ENCODE results near the gene APAF1.
"Not testable (repeated sequence)": the region's sequence is repeated elsewhere in the genome, so short reads cannot be mapped to it uniquely, and the experiment has no call there.

APAF1 gene

DNA sequence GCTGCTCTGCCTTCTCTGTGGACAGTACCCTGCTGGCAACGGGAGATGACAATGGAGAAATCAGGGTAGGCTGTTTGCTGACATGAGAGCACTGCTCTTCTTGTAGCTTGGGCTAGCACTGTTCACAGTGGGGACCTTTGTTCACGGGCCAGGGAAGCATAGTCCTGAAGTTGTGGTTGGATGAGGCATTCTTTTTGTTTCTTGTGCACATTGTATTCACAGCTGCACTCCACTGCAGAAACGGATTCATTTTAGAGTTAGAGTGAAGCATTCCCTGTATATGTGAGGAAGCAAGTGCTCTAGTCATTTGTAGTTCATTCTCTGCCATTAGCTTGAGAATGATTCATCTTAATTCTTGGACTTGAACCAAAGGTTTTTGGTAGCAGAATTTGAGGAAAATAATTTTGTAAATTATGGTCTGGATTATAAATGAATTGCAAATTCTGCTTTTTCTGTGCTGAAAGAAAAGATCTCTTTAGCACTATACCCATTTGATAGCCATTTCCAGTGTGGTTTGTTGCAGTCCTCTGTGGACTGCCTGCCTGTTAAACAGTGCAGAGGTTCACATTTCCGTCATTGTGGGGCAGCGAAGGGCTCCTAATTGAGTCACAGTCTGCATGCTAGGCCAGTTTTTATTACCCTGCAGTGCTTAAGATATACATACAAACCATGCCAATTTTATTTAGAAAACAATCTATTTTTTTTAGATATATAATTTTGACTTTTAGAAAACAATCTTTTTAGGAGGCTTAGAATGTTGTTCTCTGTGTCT lies 80.6 kb downstream of the APAF1 start:
- no peak for DNase-seq (ENCODE audit: low read depth)

DNA sequence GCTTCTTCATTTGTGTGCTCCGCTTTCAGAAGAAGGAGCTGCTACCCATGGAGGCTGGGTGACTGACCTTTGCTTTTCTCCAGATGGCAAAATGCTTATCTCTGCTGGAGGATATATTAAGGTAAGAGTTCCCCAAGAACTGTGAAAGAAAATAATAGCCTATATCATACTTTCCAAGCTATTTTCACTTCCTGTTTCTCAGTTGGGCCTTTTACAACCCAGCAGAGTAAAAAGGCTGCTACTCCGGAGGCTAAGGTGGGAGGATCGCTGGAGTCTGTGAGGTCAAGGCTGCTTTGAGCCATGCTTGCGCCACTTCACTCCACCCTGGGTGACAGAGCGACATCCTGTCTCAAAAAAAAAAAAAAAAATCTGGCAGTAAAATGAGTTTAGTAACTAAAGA lies 82.1 kb downstream of the APAF1 start:
- DNase-seq (ENCODE audit: low read depth), result no peak

DNA sequence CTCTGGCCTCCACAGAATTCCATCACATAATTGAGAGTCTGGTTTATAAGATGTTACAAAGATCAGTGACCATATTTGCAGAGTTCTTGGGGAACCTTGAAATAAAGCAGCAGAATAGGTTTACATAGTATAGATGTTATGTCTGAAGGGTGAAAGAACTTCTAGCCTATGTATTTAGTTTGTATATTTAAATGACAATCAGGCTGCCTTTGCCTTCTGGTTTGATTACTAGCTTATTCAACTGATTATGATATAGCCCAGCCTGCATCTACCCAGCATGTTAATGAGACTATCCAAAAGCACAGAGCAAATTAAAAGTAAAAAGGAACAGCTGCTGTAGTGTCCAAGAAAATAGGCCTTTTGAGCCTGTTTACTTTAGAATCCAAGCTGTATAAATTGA lies 85.3 kb downstream of the APAF1 start:
- no peak for DNase-seq (ENCODE audit: low read depth)

DNA sequence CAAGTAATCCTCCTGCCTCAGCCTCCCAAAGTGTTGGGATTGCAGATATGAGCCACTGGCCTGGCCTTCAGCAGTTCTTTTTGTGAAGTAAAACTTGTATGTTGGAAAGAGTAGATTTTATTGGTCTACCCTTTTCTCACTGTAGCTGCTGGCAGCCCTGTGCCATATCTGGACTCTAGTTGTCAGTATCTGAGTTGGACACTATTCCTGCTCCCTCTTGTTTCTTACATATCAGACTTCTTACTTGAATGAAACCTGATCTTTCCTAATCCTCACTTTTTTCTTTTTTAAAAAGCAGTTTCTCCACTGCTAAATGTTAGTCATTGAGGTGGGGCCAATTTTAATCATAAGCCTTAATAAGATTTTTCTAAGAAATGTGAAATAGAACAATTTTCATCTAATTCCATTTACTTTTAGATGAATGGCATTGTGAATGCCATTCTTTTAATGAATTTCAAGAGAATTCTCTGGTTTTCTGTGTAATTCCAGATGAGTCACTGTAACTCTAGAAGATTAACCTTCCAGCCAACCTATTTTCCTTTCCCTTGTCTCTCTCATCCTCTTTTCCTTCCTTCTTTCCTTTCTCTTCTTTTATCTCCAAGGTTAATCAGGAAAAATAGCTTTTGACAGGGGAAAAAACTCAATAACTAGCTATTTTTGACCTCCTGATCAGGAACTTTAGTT lies 88.7 kb downstream of the APAF1 start:
- no peak for DNase-seq (ENCODE audit: low read depth)

DNA sequence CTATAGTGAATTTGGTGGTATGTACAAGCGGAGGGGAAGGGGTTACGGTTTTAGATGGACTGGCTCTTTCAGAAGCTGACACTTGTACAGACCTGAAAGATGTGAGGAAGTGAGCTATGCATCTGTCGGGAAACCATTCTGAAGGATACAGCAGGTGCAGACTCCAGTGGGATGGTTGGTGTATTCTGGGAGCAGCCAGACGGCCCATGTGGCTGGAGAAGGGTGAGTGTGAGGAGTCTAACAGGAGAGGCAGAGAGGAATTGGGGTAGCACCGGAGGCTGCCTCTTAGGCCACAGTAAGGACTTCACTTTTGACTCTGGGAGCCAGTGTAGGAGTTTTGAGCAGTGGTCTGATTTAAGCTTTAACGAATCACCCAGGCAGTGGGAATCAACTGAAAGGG lies 90.7 kb downstream of the APAF1 start:
- DNase-seq (ENCODE audit: low read depth), result no peak

DNA sequence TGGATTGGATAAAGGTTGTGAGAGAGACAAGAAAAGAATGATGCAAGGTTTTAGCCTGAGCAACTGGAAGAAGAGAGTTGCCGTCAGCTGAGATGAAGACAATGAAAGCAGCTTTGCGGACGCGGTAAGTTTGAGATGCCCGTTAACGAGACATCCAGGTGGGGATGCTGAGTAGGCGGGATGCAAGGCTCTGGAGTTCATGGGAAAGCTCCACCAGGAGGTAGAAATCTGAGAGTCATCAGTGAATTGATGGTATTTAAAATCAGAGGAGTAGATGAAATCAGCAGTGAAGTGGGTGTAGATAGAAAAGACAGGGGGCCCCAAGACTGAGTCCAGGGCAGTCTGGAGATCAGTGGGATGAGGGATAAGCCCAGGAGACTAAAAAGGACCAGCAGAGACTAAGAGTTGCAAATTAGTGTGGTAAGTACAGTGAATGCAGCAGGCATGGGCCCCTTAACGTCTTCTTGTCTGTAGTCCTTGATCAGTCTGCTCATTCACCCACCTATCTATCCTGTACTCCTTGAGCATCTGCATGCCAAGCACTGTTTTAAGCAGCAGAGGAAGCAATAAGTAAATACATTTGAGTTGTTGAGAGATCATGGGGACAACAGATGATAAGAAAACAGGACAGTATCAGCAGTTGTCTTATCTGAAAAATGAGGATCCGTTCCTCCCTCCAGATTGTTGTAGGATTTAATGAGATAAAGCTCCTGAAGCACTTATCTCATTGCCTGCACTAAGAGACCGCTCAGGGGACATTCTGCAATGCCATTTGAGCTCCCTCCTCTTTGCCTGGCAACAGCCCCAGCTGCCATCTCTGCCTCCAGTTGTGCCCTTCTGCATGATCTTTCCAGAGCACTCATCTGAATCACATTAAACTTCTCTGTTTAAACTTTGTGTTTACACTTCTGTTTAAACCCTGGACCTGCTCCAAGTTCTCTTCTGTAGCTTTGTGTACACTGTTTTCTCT lies 91.5 kb downstream of the APAF1 start:
- no peak for DNase-seq (ENCODE audit: low read depth)

DNA sequence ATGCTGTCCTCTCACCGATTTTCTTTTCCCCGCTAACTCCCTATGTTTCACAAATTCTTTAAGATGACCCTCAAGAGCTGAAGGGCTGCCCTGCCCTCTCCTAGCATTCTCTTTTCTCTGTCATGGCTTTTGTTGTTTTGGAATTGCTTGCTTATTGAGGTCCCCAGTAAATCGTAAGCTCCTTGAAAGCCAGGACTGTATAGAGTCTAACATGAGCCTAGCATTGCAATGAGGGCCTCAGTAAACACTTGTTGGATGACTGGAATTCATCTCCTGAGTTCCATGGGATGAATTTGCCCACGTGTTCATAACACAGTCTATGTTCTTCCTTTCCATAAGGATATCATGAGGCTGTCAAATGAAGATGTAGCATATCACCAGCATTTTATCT lies 92.2 kb downstream of the APAF1 start:
- no peak for DNase-seq (ENCODE audit: low read depth)

DNA sequence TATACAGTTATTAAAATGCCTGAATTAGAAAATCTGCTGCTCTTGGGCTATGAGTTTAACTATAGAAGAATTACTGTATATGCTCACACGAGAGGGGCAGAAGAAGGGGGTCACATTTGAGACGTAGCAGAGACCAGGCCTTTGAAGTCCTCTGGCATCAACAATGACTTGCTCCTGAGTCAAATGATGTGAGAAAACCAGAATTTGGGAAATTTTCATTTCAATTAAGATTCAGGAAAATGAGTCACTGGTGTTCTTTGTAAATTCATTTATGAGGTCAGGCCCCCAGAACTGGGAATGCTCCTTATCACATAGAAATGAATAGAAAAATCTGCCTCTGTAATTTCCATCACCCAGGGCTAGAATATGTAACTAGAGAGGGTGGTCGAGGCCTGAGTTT lies 92.9 kb downstream of the APAF1 start:
- no peak for DNase-seq (ENCODE audit: low read depth)

DNA sequence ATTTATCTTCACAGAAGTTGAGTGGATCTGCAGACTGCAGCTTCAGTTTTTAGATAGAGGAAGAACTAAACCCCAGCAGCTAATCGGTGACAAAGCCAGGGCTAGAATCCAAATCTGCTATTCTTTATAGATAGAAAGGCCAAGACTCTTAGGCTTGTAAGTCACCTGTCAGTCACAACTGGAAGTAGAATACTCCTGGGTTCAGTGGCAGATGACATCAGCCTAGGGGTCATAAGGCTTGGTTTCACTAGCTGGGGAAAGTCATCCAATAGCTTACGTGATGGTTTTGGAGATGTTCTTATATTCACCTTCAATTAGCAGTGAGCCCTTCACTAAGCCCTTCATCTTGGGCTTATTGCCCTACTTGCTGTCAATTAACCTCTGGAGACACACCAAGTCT lies 93.4 kb downstream of the APAF1 start:
- DNase-seq (ENCODE audit: low read depth), result no peak

DNA sequence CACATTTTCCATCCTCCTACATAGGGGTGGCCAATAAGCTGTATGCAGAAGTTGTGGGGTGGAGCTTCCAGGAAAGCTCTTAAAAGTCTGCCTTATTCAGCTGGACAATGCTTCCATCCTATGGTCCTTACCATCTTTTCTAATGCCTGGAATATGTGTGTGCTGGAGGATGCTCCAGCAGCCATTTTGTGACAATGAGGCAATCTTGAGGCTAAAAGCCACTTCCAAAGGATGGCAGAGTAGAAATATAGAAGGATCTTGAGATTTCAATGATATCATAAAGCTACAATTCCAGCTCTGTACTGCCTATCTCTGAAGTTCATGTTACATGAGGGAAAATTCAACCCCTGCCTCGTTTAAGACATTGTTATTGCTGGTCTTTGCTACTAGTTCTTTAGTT lies 95.7 kb downstream of the APAF1 start:
- DNase-seq (ENCODE audit: low read depth), result no peak

DNA sequence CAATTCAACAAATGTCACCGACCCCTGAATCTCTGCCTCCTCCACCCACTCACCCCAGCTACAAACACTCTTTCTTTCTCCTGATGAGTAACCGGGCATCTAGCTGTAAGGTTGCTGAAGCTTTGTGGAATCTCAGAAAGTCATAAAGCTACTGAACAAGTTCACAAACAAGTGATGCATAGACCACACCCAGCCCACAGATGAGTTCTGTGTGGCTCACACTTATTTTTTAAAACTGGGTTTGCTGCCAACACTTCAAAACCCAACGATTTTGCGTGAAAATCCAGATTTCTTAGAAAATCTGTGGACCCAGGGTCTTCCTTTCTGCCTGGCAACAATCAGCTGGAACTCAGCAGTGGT lies 96.1 kb downstream of the APAF1 start:
- no peak for DNase-seq (ENCODE audit: low read depth)

DNA sequence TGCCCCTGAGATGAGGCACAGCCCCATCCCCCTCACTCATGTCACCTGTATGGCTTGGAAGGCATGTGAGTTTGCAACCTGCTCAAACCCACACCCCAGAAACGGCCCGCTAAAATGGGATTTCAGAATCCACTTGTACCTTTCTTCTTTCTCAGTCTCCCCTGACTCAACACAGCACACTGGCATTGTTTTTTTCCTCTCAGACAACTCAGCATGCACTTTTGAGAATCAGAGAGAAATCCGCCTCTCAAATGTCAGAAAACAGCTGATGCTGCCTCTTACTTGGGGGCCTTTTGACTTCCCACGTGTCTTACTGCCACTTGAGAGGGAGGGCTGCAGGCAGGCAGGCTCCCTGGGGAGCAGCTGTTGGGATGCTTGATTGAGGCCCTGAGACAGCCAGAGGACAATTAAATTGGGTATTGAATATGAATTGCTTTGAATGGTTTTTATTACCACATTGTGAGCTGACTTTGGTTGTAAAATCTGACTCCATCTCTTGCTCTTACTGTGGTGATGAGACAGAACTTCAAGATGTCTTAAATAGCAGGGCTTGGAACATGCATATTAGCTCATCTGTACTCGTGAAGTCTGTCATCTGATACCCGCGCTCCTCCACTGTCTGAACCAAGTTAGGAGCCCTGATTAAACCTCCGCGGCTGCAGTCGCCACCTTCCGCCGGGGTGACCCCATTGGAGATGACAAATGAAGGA lies 96.6 kb downstream of the APAF1 start:
- DNase-seq (ENCODE audit: low read depth), result no peak

DNA sequence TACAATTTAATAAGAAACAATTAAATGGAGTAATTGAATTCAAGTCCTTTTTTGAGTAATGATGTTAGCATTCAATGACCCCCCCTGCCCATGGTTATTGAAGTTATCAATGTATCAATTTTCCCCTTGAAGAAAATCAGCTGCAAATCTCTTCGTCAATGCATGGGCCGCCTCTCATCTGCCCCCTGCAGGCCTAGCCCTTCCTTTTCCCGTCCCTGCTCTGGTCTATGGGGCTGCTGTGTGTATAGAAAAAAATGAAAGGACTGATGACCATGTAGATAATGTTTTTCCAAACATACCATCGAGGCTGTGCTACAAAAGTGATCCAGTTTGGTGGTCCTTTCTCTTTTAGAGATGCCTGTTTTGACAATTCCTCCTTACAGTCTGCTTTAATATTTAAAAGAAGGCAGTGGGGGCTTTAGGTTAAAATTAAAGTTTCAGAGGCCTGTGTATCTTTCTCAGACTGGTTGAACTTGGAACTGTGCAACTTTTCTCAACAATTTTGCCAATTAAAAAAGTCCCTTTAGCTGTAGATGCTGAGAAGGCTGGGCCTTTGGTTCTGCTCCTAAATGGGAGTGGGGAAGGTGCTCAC lies 98.4 kb downstream of the APAF1 start:
- no peak for DNase-seq (ENCODE audit: low read depth)

DNA sequence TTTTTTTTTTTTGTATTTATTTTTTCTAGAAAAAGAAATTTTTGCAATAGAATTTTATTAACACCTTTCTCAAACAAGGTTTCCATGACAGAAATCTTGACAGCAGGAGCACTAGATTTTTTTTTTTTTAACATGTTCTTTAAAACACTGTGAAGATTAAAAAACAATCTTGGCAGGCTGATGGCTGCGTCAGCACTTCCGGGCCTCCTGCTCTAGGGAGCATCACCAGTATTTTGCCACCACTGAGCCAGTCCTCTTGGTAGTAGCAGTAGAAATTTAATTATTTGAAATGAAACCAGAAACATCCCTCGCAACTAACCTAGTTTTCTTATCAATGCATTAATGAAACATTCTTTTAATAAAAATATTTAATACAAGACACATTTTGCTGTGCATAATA lies 99.6 kb downstream of the APAF1 start:
- no peak for DNase-seq (ENCODE audit: low read depth)

DNA sequence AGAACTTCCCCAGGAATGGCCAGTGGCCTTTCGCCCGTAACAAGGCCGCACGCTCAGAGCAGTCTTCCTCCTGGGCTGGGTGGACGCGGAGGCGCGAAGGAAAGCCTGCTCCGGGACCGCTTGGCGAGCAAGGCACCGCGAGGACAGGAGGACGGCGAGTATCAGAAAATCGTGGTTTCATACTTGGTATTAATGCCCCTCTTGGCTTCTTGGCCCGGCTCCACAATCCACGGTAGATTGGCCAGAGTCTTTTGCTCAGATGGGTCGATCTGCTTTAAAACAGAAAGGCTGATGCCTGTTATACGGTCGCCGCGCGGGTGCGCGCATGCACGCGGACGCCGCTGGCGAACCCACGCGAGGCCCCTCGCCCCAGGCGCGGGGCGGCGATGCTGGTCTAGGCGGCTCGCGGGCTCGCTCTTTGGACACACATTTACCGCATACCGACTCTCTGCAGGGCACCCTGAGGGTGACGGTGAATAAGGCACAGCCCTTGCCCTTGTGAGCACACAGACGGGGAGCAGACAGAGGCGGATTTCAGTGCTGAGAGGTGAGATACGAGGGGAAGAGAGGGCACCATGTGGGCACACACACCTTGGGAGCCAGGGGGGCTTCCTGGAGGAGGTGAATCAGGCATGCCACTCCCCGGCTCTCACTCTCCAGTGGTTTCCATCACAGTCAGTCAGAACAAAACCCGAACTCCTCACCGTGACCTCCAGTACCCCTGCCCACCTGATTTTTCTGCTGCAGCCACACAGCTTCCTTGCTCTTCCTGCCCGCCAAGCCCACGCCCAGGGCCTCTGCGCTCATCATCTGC lies 100.7 kb downstream of the APAF1 start:
- DNase-seq (ENCODE audit: low read depth), result no peak

DNA sequence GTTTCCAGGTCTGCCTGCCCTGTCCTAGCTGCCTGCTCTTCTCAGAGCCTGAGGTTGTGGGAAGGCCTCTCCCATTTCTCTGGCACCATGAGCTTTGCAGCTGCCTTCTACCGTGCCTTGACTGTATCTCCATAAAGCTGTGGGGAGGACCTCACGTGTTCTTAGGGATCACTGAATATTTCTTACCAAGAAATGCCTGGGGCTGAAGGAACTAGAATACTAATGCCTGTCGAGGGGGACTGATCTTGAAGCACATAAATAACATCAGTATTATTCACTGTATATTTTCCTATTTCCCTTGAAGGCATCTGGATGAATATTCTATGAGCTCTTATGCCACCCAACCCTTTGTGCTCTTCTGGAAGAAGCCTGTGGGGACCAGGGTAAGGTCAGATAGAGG lies 103.4 kb downstream of the APAF1 start:
- DNase-seq (ENCODE audit: low read depth), result no peak

DNA sequence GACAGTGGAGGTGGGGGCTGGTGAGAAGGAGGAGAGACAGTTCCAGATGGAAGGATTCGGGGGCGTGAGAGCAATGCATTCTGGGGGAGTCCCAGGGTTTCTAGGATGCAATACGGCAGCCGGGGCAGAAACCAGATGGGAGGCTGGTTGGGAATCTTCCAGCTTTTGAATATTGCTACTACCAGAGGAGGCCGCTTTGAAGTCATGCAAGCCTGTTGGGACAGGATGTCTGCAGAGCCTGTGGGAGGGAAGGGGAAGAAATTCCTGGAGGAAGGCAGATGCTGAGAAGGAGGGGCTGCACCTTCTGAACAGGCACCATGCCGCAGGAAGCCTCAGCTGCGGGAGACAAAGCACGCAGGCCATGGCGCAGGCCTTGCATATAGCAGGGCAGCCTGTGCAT lies 105.4 kb downstream of the APAF1 start:
- DNase-seq (ENCODE audit: low read depth), result no peak

DNA sequence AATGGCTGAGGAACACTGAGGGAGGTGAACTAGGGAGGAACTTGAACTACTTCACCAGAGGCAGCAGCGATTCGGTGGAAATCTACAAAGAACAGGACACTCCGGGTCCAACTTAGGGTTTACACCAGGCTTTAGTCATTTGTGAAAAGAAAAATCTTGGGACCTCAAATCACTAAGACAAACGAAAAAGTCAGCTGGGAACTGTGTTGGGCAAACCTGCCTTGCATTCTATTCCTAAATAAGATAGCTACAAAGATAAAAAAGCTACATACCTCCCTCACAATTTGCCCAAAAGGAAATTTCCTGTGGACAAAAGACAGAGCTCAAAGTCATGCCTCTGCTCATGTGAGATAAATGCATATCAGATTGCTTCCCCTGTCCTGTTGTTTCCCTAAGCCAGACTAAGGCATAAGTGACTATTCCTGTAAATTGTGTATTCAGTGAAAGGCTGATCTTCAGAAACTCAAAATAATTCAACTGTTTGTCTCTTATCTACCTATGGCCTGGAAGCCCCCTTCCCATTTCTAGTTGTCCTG lies 106.6 kb downstream of the APAF1 start:
- no peak for DNase-seq (ENCODE audit: low read depth)

DNA sequence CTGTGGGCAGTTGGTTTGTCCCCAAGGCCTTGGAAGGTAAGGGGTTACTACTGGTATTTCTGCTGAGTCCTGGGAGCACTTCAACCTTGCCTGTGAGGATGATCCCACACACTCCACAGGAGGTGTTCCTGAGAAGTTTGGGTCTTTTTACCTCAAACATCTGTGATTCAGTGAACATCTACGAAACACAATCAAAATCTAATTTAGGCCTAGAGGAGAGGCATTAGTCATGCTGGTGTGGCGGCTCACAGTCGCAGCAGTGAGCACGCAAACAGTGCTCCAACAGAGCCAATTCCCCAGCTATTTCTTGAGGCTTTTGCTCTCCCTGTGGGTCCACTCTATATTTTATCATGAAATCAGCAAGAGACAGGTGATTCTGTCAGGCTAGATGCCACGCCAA lies 107.6 kb downstream of the APAF1 start:
- no peak for DNase-seq (ENCODE audit: low read depth)

DNA sequence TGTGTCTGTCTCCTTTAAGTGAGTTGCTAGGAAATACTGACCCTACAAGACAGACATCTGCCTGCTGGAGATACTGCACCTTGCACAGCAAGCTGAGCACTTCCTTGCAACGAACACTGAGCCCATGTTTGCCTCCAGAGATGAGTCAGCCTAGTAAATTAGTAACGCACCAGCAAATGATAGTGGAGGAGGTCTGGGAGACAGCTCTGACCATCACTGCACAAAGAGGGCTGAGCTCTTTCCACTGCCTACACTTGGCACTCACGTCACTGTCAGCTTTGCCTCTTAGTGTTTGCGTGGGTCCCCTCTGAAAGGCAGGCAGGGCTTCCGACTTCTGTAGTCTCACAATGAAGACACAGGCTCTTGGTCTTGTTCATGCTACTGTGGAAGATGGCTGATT lies 109.0 kb downstream of the APAF1 start:
- no peak for DNase-seq (ENCODE audit: low read depth)

DNA sequence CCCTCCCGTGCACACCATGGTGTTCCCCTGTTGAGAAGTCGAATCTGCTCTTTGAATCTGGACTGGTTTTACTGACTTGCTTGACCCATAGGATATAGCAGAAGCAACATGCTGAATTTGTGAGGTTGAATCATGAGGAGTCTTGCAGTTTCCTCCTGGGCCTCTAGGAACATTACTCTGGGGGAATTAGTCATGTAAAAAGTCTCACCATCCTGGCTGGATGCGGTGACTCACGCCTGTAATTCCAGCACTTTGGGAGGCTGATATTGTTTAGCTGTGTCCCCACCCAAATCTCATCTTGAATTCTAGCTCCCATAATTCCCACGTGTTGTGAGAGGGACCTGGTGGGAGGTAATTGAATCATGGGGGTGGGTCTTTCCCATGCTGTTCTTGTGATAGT lies 110.8 kb downstream of the APAF1 start:
- not testable (repeated sequence) for DNase-seq (ENCODE audit: low read depth)

Data from activated T-cell treated with anti-CD3 and anti-CD28 coated beads for 1 hour (primary cell).